GM19397 (cell line): ENCODE measurements around the gene RDM1.

ENCODE experiments used
- ATAC-seq: cut with Tn5 transposase; IDR thresholded peaks from one replicate; pipeline ENCODE4 v1.9.1; 2021; ENCODE audit warnings: mild to moderate bottlenecking, moderate library complexity; ENCODE audit not compliant: unreplicated experiment

Gene RDM1

DNA sequence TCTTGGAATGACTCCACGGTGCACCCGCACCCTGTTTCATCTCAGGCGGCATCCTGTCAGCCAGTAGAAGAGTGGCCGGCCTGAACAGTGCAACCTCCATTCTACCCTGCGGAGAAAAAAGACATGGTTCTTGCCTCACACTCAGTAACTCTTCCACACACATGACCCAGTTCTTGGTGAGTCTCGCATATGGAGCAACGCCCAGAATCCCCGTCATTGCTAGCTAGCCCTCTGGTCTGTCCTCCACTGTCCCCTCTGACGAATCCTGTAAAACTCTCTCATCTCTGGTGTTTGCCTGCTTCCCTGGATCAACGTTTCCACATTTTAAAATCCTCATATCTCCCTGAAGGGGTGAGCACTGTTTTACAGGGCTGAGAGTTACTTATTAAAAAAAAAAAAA is 4.2 kb upstream of the RDM1 start:
- no peak for ATAC-seq

DNA sequence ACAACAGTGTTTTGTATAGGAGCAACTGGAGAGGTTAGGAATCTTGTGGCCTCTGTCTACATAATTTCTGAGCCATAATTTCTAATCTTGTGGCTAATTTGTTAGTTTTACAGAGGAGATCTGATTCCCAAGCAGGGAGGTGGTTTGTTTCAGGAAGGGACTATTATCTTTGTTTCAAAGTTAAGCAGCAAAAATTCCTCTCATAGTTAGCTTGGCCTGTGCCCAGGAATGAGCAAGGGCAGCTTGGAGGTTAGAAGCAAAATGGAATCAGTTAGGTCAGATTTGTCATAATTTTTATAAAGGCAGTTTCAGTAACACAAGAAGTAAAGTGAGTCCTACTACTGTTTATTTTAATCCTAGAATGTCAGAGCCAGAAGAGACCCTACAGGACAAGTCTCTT is 2.0 kb upstream of the RDM1 start:
- no peak for ATAC-seq

- no peak for ATAC-seq
Measured at GRCh38 chr17:35931794-35932425, 1.3 kb upstream of the RDM1 start.

DNA sequence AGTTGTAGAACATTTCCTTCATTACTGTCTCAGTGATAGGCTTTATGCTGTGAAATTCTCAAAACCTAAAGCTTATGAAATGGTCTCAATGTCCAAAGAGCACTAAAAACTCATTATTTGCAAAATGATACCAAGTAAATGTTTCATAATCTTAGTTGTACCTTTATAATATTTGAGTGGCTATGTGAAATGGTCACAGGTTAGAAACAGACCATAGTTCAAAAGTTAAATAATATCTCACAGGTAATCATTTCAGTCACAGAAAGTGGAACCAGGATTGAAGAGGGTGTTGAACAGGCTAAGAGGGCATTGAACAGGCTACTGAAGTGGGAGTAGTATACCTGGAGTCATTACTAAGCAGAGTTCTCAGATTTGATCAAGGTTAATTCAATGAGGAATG is 2.9 kb downstream of the RDM1 start:
- no peak for ATAC-seq

DNA sequence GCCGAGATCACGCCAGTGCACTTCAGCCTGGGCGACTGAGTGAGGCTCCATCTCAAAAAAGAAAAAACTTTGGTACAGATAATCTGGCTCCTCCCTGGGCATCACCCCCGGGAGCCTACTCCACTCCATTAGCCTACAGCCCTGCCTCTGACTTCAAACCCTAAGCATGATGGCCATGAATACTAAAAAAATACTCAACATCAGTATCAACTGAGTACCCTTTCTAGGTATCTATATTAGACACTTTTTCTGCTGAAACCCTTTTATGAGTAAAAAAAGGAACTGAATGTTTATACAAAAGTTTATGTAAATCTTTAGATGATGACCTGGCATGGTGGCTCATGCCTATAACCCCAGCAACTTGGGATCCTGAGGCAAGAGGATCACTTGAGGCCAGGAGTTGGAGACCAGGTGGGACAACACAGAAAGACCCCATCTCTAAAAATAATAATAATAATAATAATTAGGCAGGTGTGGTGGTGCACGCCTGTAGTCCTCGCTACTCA is 6.9 kb downstream of the RDM1 start:
- no peak for ATAC-seq

DNA sequence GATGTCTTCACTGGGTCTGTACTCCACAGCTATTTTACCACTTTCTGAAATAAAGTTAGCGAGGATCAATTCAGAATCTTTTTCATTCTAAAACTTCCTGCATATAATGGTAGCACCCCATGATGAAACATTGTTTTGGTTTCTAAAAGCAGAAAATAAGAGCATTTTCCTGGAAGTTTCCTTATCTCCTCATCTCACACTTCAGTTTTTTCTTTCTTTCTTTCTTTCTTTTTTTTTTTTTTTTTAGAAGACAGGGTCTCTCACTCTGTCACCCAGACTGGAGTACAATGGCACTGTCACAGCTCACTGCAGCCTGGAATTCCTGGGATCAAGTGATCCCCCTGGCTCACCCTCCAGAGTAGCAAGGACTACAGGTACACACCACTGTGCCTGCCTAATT is 10.3 kb downstream of the RDM1 start:
- no peak for ATAC-seq

DNA sequence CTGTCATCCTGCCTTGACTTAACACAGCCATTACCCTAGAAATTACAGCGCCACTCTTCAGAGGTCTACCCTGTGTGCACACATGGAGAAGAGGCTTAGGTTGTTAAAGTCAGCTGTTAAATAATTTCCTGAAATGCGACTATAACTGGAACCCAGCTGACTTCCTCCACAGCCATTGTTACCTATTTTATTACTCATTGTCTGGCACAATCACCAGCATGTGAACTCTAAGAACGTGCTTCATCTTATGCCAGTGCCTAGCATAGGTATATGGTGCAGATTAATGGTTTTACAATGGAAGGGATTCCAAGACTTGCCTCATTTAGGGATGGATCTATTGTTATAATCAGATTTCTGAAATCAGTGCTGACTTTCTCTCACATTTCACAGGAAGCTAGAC is 11.9 kb downstream of the RDM1 start:
- no peak for ATAC-seq

GRCh38 chr17:35917519-35918213 is 12.9 kb downstream of the RDM1 start:
- no peak for ATAC-seq

DNA sequence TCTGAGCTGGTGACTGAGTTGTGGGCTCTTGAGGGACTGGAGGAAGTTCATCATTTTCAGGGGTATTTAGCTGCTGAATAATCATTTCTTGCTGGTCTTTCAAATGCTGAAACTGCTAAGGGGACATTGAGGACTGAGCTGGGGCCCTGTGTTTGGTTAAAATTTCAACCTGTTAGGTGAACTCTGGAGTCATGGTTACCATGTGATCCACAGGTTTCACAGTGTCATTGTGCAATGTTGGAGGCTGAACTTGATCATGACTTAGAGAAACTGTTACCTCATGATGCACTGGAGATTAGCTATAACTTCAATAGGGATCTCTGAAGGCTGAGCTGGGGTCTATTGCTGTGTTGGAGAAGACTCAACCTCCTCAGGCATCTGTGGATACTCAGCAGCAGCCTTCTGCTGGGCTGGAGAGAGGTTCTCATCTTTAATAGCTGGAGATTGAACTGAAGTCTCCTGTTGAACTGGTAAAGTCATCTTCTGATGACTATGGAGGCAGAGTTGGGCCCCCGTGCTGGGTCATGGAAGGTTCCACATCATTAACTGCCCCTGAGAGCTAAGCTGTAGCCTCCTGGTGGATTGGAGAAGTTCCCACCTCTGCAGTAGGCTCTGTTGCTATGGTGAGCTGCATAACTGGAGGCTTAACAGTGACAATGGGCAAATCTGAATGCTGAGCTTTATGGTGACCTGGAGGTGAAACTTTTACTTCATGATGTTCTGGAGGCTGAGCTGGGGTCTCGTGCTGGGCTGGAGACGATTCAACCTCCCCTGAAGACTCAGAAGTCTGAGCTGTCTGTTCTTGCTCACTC is 15.2 kb downstream of the RDM1 start:
- ATAC-seq: no peak

GRCh38 chr17:35914354-35914753 is 16.2 kb downstream of the RDM1 start:
- ATAC-seq: no peak

DNA sequence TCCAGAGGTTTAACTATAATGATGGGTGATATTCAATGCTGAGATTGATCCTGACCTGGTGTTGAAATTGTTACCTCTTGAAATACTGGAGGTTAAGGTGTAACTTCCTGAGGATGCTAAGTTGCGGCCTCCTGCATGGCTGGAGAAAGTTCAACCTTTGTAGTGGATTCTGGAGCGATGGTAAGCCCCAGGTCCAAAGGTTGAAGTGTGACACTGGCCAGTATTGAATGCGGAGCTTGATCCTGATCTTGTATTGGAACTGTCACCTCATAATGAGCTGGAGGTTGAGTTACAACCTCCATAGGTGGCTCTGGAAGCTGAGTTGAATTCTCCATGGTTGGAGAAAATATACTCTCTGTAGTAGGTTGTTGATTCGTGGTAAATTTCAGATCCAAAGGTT is 17.0 kb downstream of the RDM1 start:
- ATAC-seq: no peak

GRCh38 chr17:35912942-35913341 is 17.6 kb downstream of the RDM1 start:
- no peak for ATAC-seq

DNA sequence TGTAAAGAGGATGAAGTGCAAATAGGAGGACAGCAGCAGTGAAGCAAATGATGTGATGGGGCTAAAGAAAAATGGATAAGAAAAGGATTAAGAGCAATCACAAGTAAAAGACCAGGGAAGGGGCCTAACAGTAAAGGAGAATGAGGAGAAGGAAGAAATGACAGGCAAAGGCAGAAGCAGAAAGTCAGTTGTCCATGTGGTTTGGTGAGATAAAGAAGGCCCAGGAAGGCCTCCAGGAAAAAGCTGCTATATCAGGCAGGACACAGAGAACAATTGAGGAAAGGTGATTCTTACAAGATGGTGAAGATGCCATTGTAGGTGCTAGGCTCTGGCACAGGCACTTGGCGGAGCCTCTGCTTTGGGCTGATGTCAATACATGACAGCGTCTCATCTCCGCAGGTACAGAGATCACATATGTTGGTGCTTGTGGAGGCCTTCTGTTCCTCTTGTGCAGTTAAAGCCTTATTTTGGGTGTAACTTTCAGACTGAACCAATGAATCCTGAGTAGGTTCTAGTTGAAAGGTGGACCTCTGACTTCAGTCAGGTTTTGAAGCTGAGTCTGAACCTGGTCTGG is 18.1 kb downstream of the RDM1 start:
- ATAC-seq: no peak

DNA sequence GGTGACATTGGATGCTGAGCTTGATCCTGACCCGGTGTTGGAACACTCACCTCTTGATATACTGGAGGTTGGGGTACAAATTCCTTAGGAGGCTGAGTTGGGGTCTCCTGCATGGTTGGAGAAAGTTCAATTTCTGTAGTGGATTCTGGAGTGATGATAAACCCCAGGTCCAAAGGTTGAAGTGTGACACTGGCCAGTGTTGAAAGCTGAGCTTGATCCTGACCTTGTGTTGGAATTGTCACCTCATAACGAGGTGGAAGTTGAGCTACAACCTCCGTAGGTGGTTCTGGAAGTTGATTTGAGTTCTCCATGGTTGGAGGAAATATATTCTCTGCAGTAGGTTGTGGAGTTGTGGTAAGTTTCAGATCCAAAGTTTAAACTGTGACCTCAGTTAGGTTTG is 21.2 kb downstream of the RDM1 start:
- ATAC-seq: no peak

- ATAC-seq: no peak
Measured at GRCh38 chr17:35907691-35908090, 22.9 kb downstream of the RDM1 start.

- ATAC-seq: no peak
Measured at GRCh38 chr17:35906926-35907637, 23.5 kb downstream of the RDM1 start.

DNA sequence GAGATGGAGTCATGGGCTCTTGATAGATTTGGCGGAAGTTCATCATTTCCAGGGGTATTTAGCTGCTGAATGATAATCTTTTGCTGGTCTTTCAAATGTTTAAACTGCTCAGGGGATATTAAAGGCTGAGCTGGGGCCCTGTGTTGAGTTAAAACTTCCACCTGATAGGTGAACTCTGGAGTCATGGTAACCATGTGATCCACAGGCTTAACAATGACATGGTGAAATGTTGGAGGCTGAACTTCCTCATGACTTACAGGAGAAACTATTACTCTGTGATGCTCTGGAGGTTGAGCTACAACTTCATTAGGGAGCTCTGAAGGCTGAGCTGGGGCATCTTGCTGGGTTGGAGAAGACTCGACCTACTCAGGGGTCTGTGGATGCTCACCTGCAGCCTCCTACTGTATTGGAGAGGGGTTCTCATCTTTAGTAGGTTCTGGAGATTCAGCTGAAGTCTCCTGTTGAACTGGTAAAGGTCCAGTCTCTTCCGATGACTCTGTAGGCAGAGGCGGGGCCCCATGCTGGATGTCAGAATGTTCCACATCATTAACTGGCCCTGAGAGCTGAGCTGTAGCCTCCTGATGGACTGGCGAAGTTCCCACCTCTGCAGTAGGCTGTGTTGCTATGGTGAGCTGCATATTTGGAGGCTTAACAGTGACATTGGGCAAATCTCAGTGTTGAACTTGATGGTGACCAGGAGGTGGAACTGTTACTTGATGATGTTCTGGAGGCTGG is 24.2 kb downstream of the RDM1 start:
- ATAC-seq: no peak

DNA sequence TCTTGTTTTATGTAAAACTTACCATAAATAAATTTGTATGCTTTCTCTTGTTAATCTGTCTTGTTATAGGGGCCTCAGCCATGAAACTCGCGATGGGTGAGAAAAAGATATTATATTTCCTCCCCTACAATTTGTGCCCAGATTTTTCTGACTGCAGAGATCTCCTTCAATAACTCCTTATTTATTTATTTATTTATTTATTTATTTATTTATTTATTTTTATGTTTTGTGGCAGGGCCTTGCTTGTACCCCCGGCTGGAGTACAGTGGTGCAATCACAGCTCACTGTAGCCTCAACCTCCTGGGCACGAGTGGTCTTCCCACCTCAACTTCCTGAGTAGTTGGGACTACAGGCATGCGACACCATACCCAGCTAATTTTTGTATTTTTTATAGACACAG is 27.1 kb downstream of the RDM1 start:
- ATAC-seq: no peak

DNA sequence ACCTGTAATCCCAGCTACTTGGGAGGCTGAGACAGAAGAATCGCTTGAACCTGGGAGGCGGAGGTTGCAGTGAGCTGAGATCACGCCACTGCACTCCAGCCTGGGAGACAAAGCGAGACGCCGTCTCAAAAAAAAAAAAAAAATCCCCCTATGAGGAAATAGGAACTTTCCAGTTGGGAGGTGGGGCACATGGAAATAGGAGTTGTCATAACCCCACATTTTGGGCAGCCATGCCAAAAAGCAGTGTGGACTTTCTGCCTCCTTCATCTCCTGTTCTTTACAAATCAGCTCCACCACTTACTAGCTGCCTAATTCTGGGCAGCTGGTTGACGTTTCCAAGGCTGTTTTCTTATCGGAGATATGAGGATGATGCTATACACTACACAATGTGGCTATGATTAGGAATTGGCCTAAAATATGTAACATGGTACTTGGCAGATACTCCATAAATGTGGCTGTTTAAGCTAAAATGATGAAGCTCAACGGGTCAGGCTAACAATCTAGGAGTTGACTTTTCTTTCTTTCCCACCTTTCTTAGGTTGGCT is 28.9 kb downstream of the RDM1 start:
- ATAC-seq: no peak
